ENCODE results near the gene PAX2.
A peak's percentile ranks its signal among the peaks of the same experiment; 100 is the strongest.

Gene PAX2

DNA sequence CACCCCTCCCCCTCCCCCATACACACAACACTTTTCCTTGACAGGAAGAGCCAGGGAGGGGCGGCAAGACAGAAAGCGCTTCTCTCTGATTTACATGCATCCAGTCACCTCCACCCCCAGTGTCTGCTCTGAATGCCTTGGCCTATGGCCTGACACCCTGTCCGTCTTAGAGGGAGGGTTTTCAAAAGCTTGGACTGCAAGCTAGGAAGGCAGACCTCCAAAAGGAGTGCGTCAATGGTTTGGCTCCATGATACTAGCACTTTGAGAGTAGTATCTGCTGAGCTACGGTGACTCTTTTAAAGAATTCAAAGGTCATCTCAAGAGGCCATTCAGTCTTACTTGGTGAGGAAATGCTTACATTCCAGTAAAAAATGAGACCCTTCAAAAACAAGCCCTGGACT lies 20.3 kb upstream of the PAX2 start:
- DNase-seq, result no peak

DNA sequence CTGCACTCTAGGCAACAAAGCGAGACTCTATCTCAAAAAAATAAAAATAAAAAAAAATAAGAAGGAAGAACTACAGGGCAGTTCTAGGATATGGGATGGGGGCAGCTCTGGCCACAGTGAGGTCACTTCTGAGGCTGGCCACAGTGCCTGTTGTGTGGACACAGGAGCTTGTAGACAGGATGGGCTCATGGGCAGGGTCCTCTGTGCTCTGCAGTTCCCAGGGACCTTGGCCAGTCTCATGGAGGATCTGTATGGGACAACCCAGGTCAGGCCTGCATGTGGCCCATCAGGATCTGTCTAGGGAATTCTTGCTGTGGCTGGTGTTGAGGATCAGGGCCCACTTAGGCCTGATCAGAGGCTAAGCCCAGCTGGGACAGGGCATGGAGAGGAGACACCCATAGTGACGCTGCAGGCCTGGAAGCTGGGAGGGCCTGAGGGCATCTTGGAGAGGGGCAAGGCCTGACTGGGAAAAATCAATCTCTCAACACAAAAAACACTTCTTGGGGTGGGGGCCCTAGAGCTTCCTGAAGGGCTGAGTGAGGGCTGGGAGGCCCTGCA lies 19.4 kb upstream of the PAX2 start:
- no peak for DNase-seq

DNA sequence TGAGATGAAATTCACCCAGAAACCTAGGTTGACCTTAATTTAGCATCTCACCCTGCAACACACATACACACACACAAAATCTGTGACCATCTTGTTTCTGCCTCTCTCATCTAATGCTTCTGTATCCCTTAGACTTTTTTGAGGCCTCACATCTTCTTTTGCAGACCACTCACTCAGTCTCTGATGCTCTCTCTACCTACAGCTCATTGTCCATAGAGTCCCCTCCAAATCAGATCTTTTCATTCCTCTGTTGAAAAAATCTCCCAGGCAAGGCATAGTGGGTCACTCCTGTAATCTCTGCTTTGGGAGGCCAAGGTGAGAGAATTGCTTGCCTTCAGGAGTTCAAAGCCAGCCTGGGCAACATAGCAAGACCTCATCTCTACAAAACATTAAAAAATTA lies 17.6 kb upstream of the PAX2 start:
- no peak for DNase-seq

DNA sequence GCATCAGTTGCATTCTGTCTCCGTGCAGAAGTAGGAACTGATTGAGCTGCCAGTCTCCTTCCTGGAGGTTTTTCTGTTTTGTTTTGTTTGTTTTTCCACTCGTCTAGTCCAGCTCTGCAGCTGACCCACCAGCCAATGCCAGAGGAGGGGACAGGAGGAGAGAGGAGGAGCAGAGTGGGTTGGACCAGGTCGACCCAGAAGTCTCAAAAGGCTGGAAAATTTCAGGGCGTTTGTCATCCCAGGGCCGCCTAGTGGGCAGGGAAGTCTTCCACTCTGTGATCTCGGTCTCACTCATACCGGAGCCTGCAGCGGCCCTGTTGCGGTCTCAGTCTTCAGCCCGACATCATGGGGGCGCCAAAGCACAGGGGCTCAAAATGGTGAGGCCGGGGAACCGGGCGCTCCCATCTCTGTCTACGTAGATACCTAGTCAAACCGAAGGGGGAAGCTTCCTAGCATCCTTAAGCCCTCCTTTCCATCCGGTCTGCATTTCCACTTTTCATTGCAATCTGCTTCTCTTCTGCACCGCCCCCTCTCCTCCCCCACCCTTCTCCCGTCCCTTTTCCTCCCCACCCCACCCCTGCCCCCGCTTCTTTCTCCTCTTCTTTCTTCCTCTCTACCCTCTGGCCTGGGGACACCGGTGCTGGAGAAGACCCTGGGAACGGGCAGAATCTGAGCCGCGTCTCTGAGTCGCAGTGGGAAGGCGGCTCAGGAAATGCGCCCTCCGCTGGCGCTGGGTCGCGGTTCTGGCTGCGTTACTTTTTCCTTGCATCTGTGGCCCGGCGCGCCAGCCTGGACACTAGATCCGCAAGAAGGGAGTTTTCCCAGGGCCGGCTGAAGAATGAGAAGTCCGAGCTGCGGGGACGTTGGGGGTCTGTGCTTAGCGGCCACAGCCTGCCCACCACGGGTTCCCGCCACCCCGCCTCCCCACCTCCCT lies 16.2 kb upstream of the PAX2 start:
- no peak for DNase-seq

DNA sequence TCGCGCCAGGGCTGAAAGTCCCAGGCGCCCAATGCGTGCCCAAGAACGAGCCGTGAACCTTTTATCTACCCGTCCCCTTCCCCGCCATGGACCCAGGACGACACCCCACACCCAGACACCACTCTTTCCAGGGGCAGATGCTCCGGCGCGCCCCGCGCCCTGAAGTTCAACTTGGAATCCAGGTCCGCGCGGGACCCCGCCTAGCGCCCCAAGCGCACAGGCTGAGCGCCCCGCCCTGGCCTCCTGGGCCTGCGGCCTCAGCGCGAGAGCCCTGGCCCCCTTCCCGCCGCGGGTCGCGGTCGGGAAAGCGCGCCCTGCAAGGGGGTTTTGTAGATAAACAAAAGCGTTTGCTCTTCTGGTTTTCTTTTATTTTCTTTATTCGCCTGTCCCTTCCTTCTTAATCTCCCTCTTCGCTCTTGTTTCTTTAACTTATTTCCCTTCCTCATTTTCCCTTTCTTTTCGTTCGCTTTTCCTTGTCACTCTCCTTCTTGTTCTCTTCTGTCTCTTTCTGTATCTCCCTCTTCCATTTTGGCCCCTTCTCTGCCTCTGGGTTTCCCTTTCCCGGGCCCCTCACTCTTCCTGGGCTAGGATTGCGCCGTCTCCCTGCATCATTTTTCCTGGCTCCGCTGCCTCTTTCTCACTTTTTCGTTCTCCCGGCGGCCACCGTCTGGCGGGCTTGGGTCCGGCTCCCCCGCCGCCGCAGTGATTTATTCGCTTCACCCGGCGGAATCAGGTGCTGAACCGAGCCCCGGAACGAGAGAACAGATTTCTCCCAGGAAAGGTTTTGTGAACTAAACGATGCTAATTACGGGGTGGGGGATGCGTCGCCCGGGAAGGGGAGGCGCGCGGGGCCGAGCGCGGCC lies 15.3 kb upstream of the PAX2 start:
- no peak for DNase-seq

- DNase-seq, result peak; percentile 29
These were observed 14.5 kb upstream of the PAX2 start for GRCh38 chr10:100730725-100731406.

GRCh38 chr10:100731407-100732240 lies 13.8 kb upstream of the PAX2 start:
- no peak for DNase-seq

DNA sequence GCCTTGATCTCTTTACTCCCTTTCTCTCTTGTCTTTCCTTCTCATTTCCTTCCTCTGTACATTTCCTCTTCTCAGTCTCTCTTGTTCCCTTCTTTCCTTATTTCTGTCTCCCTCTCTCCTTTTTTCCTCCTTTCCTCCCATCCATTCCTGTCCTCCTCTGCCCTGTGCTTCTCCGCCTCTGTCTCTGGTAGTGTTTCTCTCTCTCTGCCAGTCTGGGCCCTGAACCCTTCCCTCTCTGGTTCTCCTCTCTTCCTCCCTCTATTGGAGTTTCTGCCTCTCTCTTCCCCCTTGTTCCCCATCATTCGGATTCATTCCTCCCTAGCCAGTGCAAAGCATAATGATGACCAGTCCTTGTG lies 13.2 kb upstream of the PAX2 start:
- no peak for DNase-seq

- DNase-seq, result no peak
These were observed 12.1 kb upstream of the PAX2 start for GRCh38 chr10:100733329-100733728.

DNA sequence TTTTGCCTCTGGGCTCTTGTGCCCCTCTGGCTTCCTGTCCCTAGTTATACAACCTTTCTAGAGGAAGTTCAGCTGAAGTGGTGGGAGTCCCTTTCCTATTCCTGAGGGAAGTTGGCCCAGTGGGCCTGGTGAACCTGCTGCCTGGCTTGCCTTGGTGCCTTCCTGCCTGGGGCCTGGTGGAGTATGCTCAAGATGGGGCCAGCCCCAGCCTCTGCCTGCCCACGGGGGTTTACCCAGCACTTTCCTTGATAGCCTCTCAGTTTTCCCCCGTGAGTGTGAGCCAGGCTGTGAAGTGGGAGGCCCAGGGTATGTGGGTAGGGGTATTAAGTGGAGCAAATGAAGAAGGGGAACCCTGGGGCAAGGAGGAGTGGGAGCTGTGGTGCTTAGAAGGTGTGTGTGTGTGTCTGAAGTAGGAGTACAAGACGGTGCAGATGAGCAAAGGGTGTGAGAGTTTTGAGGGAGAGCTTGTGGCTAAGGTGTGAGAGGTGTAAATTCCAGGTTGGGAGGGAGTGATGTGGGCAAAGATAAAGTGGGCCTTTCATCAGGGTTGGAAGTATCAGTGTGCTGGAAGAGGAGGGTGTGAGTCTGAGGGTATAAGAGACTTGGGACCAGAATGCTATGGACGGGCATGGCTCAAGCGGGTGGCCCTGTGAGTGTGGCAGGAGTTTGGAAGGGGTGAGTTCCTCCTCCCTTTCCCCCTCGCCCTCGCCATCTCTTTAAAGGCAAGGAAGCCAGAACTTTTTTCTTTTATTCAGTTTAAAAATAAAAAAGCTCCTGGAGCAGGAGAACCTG lies 10.9 kb upstream of the PAX2 start:
- no peak for DNase-seq

DNA sequence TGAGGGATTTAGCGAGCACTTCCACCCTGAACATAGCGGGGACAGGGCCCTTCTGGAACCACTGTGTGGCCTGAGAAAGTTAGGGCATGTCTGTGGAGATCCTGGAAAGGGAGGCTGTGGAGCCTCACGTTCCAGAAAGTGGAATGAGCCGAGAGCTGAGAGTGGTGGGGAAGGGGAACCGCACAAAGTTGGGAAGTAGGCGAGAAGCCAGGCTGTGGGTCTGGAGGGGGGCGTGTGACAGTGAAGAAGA lies 10.4 kb upstream of the PAX2 start:
- DNase-seq, result no peak

DNA sequence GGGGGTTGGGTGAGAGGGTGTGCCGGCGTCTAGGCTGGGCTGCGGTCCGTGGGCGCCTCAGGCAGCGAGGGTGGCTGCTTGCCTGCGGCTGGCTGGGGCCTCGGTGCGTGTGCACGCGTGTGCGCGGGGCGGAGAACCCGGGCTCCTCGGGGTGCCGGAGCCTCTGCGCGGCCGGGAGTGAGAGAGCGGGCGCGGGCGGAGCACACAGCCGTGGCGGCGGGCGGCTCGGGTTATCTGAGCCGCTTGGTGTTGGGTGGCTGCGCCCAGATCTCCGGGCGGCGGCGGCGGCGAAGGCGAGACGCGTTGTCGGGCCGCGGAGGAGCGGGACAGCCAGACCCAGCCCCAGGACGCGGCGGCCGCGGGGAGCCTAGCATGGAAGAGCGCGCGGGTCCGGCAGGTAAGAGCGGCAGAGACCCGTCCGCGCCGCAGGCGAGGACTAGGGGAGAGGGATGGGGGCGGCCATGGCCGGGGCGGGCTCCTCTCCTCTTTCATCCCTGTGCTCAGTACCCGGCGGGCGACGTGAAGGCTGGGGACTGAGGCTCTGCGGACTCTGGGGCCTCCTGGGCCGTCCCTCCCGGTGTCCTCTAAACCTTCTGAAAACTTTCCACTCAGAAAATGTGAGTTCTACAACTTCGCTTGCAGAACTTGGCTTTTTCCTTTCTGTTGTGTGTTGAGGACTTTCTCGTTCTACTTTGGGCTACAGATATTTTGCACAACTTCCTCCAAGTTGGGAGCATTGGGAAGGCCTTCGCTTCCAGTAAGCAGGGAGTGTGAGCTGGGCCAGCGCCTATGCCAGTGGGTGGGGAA lies 9.8 kb upstream of the PAX2 start:
- DNase-seq, result no peak

GRCh38 chr10:100736144-100736808 lies 9.1 kb upstream of the PAX2 start:
- DNase-seq, result no peak

GRCh38 chr10:100736809-100737354 lies 8.5 kb upstream of the PAX2 start:
- no peak for DNase-seq

DNA sequence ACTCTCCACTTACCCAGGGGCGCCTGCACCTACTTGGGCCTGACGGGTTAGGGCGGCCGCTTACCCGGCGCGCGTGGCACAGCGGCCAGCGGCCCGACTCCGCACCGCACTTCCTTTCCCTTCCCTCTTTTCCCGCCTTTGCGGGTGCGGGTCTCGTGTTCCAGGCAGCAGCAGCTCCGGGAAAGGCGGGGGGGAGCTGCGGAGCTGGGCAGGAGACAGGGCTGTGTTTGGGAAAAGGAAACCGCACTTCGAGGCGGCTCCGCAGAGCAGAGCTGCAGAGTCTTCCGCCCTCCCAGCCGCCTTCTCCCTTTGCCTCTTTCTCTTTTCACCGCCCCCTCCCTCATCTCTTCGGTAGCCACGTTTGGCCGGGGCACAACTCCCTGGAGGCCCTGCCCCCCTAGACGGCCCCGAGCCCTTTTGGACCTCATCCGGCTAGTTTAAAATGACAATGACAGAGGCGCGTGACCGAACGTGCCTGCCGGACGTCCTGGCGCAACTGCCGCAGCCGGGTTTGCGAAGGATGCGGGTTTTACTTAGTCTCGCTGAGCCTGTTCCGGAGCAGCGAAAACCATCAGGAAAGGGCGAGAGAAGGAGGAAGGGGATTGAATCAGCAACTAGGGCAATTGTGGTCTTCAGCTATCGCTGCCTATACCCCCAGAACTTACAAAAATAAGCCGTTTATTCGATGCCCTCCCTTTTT lies 7.9 kb upstream of the PAX2 start:
- DNase-seq, result no peak

DNA sequence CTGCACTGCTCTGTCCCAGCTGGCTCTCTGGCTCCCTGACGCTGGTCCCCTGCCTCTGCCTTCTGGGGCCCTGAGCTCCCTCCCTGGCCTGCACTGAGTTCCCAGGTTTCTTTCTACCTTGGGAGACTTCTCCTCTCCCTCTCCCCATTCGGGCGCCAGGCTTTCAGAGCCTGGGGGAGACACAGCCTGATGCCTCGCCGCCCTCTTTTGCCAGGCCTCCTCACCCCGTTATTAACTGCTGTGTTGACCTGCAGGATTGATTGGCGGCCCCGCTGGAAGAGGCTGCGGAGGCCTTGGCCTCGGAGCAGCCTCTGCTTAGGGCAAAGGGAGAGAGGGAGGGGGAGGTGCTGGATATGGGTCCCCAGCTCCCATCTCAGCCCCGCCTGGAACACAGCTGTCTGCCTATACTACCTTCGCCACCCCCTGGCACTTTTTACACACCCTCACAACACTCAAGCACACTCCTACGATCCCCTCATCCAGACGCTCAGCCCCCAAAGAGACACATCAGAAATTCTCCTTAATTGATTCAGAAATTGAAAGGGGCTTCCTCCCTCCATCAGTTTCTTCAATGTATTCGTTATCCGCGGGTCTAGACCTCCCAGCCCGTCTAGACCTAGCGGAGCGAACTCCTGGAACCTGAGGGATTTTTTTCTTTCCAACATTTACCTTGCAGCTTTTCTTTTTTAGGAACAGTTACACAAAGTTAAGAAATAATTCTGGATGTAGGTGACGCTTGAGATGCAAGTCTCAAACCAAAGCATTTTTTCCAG lies 7.1 kb upstream of the PAX2 start:
- no peak for DNase-seq

DNA sequence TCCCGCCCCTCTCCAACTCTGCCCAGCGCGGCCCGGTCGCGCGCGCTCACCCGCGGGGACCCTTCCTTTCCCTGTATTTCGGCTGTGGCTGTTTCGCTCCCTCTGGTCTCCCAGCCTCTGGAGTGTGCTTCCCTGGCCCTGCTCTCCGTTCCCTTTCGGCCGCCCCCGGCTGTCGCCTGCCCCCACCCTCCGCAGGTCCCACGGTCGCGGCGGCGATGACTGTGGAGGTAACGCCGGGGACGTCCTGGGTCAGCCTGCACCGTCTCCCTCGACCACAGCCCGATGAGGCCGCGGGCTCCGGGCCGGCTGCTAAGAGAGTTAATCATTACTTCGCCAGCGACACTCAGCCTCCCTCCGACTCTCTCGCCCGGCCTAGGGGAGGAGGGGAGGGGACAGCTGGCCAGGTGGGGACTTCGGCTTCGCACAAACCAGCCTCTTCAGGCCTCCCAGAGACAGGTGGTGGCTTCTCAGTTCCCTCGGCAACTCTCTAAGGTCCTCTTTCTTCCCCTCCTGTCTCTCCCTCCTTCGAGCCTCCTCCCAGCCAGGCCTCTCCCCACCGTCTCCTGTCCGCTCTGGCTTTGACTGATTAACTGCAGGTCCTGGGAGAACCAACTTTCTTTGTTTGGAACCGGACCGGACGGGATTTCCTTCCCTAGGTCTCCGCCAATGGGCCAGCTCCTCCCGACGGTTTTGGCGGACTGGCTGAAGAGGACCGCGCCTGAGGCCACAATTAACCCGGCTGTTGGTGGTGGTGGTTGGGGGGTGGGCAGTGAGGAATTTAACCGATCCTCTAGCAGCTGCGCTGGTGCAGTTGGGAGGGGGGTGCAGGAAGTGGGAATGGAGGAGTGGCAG lies 5.6 kb upstream of the PAX2 start:
- peak; percentile 75 for DNase-seq

All from DMS53 (cell line).